Duodenal mucosa (tissue), 2 donors: ENCODE results near the gene MLEC.

Experiments
- H3K27ac ChIP-seq: one replicate; pipeline ENCODE4 v1.7.0; 2013; ENCODE audit warnings: low read depth, low read length
- H3K27me3 ChIP-seq, 2 donors: one replicate each; pipeline ENCODE4 v1.7.0; 2013; ENCODE audit warnings: low read length in 2 of 2, control low read depth in 1 of 2; ENCODE audit not compliant: insufficient read depth in 2 of 2, control insufficient read depth in 1 of 2
- H3K36me3 ChIP-seq, 2 donors: one replicate each; pipeline ENCODE4 v1.7.0; 2013; ENCODE audit warnings: low read length in 2 of 2, control low read depth in 1 of 2; ENCODE audit not compliant: insufficient read depth in 2 of 2, control insufficient read depth in 1 of 2
- H3K4me1 ChIP-seq, 2 donors: one replicate each; pipeline ENCODE4 v1.7.0; 2013; ENCODE audit warnings: low read length in 2 of 2, control low read depth in 1 of 2; ENCODE audit not compliant: insufficient read depth in 2 of 2, control insufficient read depth in 1 of 2
- H3K4me3 ChIP-seq, 2 donors: one replicate each; pipeline ENCODE4 v1.7.0; 2013; ENCODE audit warnings: low read length in 2 of 2, low read depth in 1 of 2
- H3K9ac ChIP-seq, 2 donors: one replicate each; pipeline ENCODE4 v1.7.0; 2013; ENCODE audit warnings: low read length in 2 of 2, low read depth in 1 of 2
- H3K9me3 ChIP-seq, 2 donors: one replicate each; pipeline ENCODE4 v1.7.0; 2013; ENCODE audit warnings: low read length in 2 of 2, control low read depth in 1 of 2; ENCODE audit not compliant: control insufficient read depth in 1 of 2

Gene MLEC

DNA sequence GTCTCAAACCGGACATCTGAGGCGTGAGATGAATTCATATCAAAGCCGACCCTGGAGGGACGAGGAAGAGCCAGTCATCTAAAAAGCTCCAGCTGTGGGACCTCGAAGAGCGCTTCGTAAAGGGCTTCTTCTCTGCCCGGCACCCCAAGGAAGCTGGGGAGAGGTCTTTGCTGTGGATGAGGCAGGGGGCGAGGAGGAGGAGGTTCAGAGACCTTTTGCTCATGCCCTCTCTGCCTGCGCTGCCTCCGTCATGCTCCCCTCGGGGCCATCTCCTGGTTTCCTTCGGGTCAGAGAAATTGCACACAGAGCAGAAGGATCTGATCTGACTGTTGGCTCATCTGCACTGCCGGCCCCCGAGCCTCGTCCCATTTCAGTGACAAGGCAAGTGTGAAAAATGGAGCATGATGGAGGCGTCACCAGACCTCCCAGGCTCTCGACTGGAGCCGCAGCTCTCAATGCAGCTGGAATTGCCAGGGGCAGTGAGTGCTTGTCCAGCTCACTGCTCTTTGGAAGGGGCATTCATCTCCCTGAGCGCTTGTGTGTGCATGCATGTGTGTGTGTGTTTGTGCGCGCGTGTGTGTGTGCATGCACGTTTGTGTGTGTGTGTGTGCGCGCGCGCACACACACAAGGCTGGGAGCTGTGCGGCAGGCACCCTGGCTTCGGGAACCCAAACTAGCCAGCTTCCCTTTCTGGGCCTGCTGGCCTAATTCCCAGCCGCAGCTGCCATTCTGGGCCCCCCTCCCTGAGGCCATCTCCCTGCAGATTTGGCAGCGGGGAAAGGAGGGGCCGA, 37.3 kb upstream of the MLEC start:
- Histone ChIP-seq H3K36me3 (no peaks in the 10 kb centered on the region), H3K4me3 (peak overlapping the region; percentile 17 to 60), H3K27me3 (peaks cover 4 to 13% of the 10 kb centered on the region in 2 donors), H3K9me3 (no peaks in the 10 kb centered on the region), H3K27ac (no peak overlapping the region), H3K4me1 (peaks cover 4 to 10% of the 10 kb centered on the region in 2 donors), H3K9ac (no peak overlapping the region)

DNA sequence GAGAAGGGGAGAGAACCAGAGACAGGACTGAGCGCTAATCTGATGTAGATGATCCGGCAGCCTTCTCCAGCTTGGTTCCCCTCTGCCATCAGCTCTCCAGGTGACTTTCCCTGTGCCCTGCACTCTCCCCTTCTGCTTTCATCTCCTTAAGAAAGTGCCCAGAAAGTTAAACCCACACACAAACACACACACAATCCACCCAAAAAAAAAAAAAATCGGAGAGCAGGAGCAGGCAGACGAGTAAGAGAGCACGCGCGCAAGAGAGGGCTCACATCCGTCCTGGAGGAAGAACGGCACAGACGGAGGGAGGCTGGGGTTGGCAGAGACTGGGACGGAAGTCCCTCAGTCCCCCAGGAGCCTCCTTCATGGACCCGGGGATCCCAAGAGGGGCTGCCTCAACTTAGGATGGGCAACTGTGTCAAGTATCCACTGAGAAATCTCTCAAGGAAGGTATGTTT, 36.7 kb upstream of the MLEC start:
- H3K4me1 ChIP-seq, result peaks cover 4 to 10% of the 10 kb centered on the region in 2 donors
- H3K27ac ChIP-seq, result no peak overlapping the region
- no peak overlapping the region for H3K9ac ChIP-seq
- peaks cover 4 to 13% of the 10 kb centered on the region in 2 donors for H3K27me3 ChIP-seq
- H3K9me3 ChIP-seq, result no peaks in the 10 kb centered on the region
- no peaks in the 10 kb centered on the region for H3K36me3 ChIP-seq
- no peak overlapping the region for H3K4me3 ChIP-seq

DNA sequence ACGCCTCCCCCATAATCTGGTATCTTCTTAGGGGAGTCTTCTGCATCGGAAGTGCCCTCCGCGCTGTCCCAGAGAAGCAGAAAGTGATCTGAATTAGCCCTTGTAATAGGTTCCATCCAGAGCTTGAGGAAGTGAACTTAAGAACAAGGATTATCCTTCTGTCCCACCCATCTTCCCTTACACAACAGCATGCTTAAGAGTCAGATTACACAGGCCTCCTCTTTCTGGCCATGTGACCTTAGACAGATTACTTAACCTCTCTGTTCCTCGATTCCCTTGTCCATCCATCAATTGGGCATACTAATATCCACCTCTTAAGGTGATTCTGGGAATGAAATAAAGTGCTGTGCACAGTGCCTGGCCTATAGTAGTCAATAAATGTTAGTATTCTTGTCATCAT, 35.1 kb upstream of the MLEC start:
- no peaks in the 10 kb centered on the region for H3K9me3 ChIP-seq
- no peak overlapping the region for H3K27ac ChIP-seq
- H3K9ac ChIP-seq, result no peak overlapping the region
- peaks cover 4 to 11% of the 10 kb centered on the region in 2 donors for H3K27me3 ChIP-seq
- peaks cover 4 to 10% of the 10 kb centered on the region in 2 donors for H3K4me1 ChIP-seq
- H3K36me3 ChIP-seq, result no peaks in the 10 kb centered on the region
- H3K4me3 ChIP-seq, result no peak overlapping the region

DNA sequence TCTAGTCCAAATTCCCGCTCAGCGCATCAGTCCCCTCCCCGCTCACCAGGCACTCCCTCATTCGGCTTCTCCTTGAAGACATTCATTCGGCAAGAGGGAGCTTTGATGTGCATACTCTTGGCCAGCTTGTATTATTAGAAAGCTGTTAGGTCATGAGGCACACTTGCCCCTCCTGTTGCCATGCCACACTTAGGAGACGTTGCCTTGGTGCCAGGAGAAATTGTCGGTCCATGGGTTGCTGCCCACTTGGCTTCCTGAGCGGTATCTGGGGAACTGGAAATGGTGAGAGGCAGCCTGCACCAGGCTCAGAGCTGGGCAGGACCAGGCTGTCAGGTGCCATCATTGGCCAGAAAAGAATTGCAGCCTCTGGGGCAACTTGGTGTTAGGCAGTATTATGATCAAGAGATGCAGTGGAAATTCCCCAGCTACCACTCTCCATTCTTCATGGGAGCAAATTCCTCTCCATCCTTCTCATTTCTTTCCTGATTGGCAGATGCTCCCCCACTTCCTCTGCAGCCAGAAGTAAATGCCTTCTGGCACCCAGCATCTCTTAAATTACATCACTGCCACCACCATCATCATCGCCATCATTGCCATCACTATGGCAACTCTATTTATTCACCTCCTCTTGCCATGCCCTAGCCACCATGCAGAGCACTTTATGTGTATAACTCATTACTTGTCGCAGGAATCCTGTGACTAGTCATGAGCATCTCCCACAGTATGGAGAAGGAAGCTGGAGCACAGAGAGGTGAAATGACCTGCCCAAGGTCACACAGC, 34.1 kb upstream of the MLEC start:
- Histone ChIP-seq H3K27me3 (peaks cover 4 to 11% of the 10 kb centered on the region in 2 donors), H3K36me3 (no peaks in the 10 kb centered on the region), H3K27ac (no peak overlapping the region), H3K4me1 (peaks cover 4 to 10% of the 10 kb centered on the region in 2 donors), H3K4me3 (no peak overlapping the region), H3K9ac (no peak overlapping the region), H3K9me3 (no peaks in the 10 kb centered on the region)

DNA sequence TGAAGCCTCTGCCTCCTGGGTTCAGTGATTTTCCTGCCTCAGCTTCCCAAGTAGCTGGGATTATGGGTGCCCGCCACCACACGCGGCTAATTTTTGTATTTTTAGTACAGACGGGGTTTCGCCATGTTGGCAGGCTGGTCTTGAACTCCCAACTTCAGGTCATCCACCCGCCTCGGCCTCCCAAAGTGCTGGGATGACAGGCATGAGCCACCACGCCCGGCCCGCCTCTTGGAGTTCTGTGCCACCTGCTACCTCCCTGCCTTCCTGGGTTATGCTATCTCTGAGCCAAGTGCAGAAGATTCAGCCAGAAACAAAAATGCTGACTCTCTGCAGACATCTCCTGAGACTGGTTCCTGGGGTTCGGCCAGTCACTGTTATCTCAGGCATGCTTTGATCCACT, 33.3 kb upstream of the MLEC start:
- Histone ChIP-seq H3K27ac (no peak overlapping the region), H3K36me3 (no peaks in the 10 kb centered on the region), H3K9me3 (no peaks in the 10 kb centered on the region), H3K4me1 (peaks cover 4 to 10% of the 10 kb centered on the region in 2 donors), H3K27me3 (peaks cover 4 to 11% of the 10 kb centered on the region in 2 donors), H3K9ac (no peak overlapping the region), H3K4me3 (no peak overlapping the region)

DNA sequence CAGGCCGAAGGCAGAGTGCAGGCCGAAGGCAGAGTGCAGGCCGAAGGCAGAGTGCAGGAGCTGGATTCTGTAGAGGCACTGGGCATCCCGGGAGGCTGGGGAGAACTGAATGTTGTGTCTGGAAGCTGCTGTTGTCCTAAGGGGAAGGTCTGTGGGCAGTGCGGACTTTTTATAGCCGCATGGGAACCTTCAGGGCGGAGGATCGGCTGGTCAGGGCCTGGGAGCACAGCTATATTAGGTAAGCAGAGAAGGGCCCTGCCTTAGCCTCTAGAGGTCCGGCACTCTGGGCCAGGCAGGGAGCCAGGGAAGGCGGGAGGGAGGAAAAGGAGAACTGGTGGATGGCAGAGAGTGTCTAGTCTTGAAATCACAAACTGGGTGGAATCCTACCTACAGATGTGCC, 32.3 kb upstream of the MLEC start:
- Histone ChIP-seq H3K4me3 (no peak overlapping the region), H3K27me3 (peaks cover under 1 to 10% of the 10 kb centered on the region in 2 donors), H3K9ac (no peak overlapping the region), H3K27ac (no peak overlapping the region), H3K4me1 (peaks cover 2 to 4% of the 10 kb centered on the region in 2 donors), H3K9me3 (no peaks in the 10 kb centered on the region), H3K36me3 (no peaks in the 10 kb centered on the region)

DNA sequence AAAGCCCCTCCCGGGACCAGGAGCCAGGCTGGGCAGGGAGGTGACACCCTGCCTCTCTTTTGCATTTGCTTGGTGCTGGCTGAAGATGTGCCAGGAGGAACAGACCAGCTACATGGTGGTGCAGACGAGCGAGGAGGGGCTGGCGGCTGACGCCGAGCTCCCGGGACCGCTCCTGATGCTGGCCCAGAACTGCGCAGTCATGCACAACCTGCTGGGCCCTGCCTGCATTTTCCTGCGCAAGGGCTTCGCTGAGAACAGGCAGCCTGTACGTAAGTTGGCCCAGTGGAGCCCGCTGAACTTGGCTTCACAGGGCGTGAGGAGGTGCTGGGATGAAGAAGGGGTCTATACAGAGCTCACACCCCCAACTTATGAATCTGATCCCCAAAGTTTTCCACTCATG, 30.9 kb upstream of the MLEC start:
- no peak overlapping the region for H3K9ac ChIP-seq
- H3K36me3 ChIP-seq, result no peaks in the 10 kb centered on the region
- peaks cover 0 to 8% of the 10 kb centered on the region in 2 donors for H3K27me3 ChIP-seq
- H3K4me1 ChIP-seq, result peaks cover 0 to 4% of the 10 kb centered on the region in 2 donors
- no peak overlapping the region for H3K4me3 ChIP-seq
- no peak overlapping the region for H3K27ac ChIP-seq
- H3K9me3 ChIP-seq, result no peaks in the 10 kb centered on the region

DNA sequence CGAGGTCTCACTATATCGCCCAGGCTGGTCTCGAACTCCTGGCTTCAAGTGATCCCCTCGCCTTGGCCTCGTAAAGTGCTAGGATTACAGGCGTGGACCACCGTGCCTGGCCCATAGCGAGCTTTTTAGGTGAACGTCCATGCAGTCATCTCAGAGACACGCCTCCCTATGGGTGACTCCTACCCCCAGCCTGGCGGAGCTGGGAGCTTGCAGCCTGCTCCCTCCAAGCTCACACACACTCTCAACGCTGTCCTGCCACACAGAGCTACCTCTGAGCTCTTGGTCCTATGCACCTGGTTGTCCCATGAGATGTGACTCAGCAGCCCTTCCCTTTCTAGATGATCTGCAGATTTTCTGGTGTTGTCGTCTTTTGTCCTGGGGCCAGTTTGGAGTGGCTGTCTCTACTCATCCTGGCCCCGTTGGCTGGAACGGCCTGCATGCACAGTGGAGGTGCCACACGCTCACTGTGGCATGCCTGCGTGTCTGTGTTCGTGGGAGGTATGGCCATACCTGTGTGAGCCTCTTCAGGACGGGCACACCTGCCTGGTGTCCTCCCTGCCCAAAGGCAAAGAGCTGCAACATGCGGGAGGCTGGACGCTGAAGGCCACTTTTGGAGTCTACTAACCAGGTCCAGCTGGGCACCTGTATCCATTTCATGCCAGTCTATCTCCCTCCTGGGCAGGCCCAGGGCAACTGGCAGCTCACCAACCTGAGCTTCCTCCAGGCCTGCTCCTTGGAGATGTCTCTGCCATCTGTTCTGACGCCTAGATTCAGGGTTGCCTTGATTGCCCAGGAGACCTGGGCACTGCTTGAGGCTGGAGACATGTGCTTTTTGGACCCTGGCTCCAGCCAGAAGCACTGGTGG, 28.4 kb upstream of the MLEC start:
- Histone ChIP-seq H3K4me3 (no peak overlapping the region), H3K27me3 (peaks cover 0 to 3% of the 10 kb centered on the region in 2 donors), H3K9me3 (no peaks in the 10 kb centered on the region), H3K4me1 (no peaks in the 10 kb centered on the region), H3K9ac (no peak overlapping the region), H3K27ac (no peak overlapping the region), H3K36me3 (no peaks in the 10 kb centered on the region)

DNA sequence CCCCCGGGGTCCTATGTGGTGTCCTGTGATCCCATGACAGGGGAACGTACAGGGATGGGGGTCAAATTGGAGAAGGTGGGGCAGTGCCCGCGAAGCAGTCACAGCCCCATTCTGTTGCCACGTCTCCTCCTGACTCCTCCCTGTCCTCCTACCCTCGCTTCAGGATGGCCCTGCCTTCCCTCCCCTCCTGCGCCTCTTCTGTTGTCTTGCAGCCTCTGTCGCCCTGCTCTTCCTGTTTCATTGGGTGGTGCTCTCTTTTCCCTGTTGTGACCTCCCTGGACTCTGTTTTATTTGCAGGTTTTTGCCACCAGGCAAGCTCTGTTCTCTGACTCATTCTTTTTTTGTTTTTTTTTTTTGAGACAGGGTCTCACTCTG, 27.8 kb upstream of the MLEC start:
- Histone ChIP-seq H3K9me3 (no peaks in the 10 kb centered on the region), H3K4me1 (no peaks in the 10 kb centered on the region)

More for the DNA sequence above, 27.8 kb upstream of the MLEC start:
- Histone ChIP-seq H3K9ac (no peak overlapping the region), H3K4me3 (no peak overlapping the region), H3K27ac (no peak overlapping the region), H3K27me3 (peaks cover 0 to 3% of the 10 kb centered on the region in 2 donors), H3K36me3 (no peaks in the 10 kb centered on the region)
